BE2C (cell line): ENCODE measurements around the gene LYZL1.

Experiments used
- DNase-seq: peaks from one replicate; pipeline ENCODE4 v3.0.0-alpha.2; 2020
- H3K27me3 ChIP-seq: fragments of 250-450 bp; sonication (Bioruptor Pico); 2 replicates; pipeline ENCODE4 v1.5.1; 2020; ENCODE audit warnings: mild to moderate bottlenecking
- H3K36me3 ChIP-seq: fragments of 250-450 bp; sonication (Bioruptor Pico); 2 replicates; pipeline ENCODE4 v1.5.1; 2020; ENCODE audit warnings: mild to moderate bottlenecking
- H3K4me1 ChIP-seq: fragments of 250-450 bp; sonication (Bioruptor Pico); 2 replicates; pipeline ENCODE4 v1.5.1; 2020
- H3K4me3 ChIP-seq: 2 replicates; pipeline ENCODE4 v1.5.1; 2011; ENCODE audit warnings: low read depth, low read length
- H3K9me3 ChIP-seq: fragments of 250-450 bp; sonication (Bioruptor Pico); 2 replicates; pipeline ENCODE4 v1.5.1; 2020
- TF ChIP-seq, protein P1 (sequence below): IDR thresholded peaks from 2 replicates; pipeline ENCODE4 v1.5.1; 2012; ENCODE audit warnings: mild to moderate bottlenecking, low read depth, low read length

The LYZL1 gene

DNA sequence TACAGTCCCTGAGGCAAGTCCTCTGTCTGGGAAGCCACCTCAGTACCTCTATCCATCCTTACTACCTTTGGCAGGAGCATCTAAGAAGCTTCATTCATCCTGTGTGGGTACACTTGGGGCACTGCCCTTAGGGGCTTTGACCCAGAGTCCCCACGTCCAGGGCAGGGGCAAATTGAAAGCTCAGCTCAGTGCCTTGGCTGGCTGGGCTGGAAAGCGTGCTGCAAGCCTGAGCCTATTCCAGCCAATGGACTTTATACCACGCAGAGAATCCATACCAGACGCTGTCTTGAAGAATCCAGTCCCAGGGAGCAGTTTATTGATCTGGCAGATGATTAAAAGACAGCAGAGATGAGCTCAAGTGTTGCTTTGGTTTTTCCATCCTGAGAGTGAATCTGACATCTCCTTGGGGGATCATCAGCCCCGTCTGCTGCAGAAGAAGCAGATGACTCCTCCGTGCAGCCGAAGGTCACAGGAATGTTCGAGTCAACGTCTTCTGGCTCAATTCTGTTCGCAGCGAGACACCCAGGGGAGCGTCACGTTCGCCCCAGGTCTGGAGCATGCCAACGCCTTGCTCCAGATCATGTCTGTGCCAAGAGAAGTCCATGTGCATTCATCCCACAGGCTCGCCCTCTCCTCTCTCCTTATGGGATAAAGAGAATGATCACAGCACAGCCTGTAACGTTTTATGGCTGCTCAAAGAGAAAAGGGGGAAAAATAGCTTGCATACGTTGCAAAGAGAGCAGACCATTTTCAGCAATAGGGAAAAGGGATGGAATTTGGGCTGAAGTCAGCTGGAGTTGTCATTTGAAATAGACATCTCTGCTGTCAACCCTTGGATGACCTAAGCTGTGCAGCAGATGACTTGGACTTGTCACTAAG lies 35.8 kb upstream of the LYZL1 start:
- Histone ChIP-seq H3K4me1 (peaks cover 19% of the 10 kb centered on the region), H3K36me3 (no peaks in the 10 kb centered on the region), H3K9me3 (no peaks in the 10 kb centered on the region), H3K4me3 (no peak overlapping the region), H3K27me3 (no peaks in the 10 kb centered on the region)
- no peak for DNase-seq
- TF ChIP-seq, protein P1, sequence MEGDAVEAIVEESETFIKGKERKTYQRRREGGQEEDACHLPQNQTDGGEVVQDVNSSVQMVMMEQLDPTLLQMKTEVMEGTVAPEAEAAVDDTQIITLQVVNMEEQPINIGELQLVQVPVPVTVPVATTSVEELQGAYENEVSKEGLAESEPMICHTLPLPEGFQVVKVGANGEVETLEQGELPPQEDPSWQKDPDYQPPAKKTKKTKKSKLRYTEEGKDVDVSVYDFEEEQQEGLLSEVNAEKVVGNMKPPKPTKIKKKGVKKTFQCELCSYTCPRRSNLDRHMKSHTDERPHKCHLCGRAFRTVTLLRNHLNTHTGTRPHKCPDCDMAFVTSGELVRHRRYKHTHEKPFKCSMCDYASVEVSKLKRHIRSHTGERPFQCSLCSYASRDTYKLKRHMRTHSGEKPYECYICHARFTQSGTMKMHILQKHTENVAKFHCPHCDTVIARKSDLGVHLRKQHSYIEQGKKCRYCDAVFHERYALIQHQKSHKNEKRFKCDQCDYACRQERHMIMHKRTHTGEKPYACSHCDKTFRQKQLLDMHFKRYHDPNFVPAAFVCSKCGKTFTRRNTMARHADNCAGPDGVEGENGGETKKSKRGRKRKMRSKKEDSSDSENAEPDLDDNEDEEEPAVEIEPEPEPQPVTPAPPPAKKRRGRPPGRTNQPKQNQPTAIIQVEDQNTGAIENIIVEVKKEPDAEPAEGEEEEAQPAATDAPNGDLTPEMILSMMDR, result no peak

- Histone ChIP-seq H3K4me1 (peaks cover 19% of the 10 kb centered on the region), H3K36me3 (no peaks in the 10 kb centered on the region), H3K27me3 (no peaks in the 10 kb centered on the region), H3K4me3 (no peak overlapping the region), H3K9me3 (no peaks in the 10 kb centered on the region)
- TF ChIP-seq, protein P1, result no peak
- no peak for DNase-seq
Observed at GRCh38 chr10:29253690-29254029, 35.2 kb upstream of the LYZL1 start.

GRCh38 chr10:29254123-29255046 lies 34.5 kb upstream of the LYZL1 start:
- Histone ChIP-seq H3K9me3 (no peaks in the 10 kb centered on the region), H3K4me3 (peak overlapping the region; percentile 28), H3K36me3 (no peaks in the 10 kb centered on the region), H3K27me3 (no peaks in the 10 kb centered on the region), H3K4me1 (peaks cover 19% of the 10 kb centered on the region)
- TF ChIP-seq, protein P1, result no peak
- peak; percentile 95 for DNase-seq

GRCh38 chr10:29255104-29255503 lies 33.8 kb upstream of the LYZL1 start:
- H3K9me3 ChIP-seq, result no peaks in the 10 kb centered on the region
- H3K36me3 ChIP-seq, result no peaks in the 10 kb centered on the region
- peak overlapping the region; percentile 28 for H3K4me3 ChIP-seq
- TF ChIP-seq, protein P1, result no peak
- no peaks in the 10 kb centered on the region for H3K27me3 ChIP-seq
- peaks cover 19% of the 10 kb centered on the region for H3K4me1 ChIP-seq
- DNase-seq, result no peak

GRCh38 chr10:29256019-29256418 lies 32.9 kb upstream of the LYZL1 start:
- H3K4me1 ChIP-seq, result peaks cover 19% of the 10 kb centered on the region
- H3K36me3 ChIP-seq, result no peaks in the 10 kb centered on the region
- TF ChIP-seq, protein P1, result no peak
- no peaks in the 10 kb centered on the region for H3K9me3 ChIP-seq
- DNase-seq, result no peak
- no peak overlapping the region for H3K4me3 ChIP-seq
- no peaks in the 10 kb centered on the region for H3K27me3 ChIP-seq
